Upper lobe of left lung (tissue), 6 donors: ENCODE results near the gene CFAP299. TPM values are rescaled to one million over a fixed set of nuclear protein-coding genes. Genes with fewer than 3 reads are reported as not detected.

ENCODE experiments used
- ATAC-seq, 2 donors: fragments of 200-7000 bp; cut with Tn5 transposase; one replicate each; pipeline ENCODE4 v1.9.1; 2022; ENCODE audit warnings: mild to moderate bottlenecking in 2 of 2, moderate library complexity in 2 of 2; ENCODE audit not compliant: low FRiP score in 2 of 2
- DNase-seq, 2 donors: peaks; one replicate each; pipeline ENCODE4 v3.0.0-alpha.2; 2019 to 2020
- H3K27ac ChIP-seq, 4 donors: fragments of 200-600 bp; sonication (generic); one replicate each; pipeline ENCODE4 v1.5.1; 2016 to 2019
- H3K27me3 ChIP-seq, 4 donors: fragments of 200-600 bp; sonication (generic); one replicate each; pipeline ENCODE4 v1.5.1; 2017 to 2019
- H3K36me3 ChIP-seq, 4 donors: fragments of 200-600 bp; sonication (generic); one replicate each; pipeline ENCODE4 v1.5.1; 2016 to 2019
- H3K4me1 ChIP-seq, 4 donors: fragments of 200-600 bp; sonication (generic); one replicate each; pipeline ENCODE4 v1.5.1; 2018 to 2019
- H3K4me3 ChIP-seq, 4 donors: fragments of 200-600 bp; sonication (generic); one replicate each; pipeline ENCODE4 v1.5.1; 2017 to 2019; ENCODE audit warnings: mild to moderate bottlenecking in 2 of 4, moderate library complexity in 1 of 4
- H3K9me3 ChIP-seq, 4 donors: fragments of 200-600 bp; sonication (generic); one replicate each; pipeline ENCODE4 v1.5.1; 2018 to 2019
- EP300 ChIP-seq, 4 donors: sonication (generic); formaldehyde crosslinking; IDR thresholded peaks; one replicate each; pipeline ENCODE4 v1.5.1; 2017; ENCODE audit warnings: antibody characterized with exemption in 4 of 4, control low read depth in 2 of 4
- POLR2A ChIP-seq, 4 donors: fragments of 450-650 bp; IDR thresholded peaks; one replicate each; pipeline ENCODE4 v1.5.1; 2016 to 2017; ENCODE audit warnings: antibody characterized with exemption in 4 of 4, mild to moderate bottlenecking in 2 of 4
- POLR2AphosphoS5 ChIP-seq, 2 donors: sonication (generic); formaldehyde crosslinking; IDR thresholded peaks; one replicate each; pipeline ENCODE4 v1.5.1; 2017; ENCODE audit warnings: antibody characterized with exemption in 2 of 2
- WGBS, 2 donors: methylation state at CpG; one replicate each; pipeline ENCODE4 v1.1.5; 2017 to 2018; 5-methylcytosine and 5-hydroxymethylcytosine counted together
- total RNA-seq, 6 donors: library from RNA; depleted of rRNA in 4 of 6; stranded (reverse); fragments of >200 nt in 4 of 6; gene quantifications; one replicate each; pipeline versions ENCODE4 v1.1.0 to v1.2.1, GENCODE V29; 2016 to 2021
- TF ChIP-seq, protein P1 (sequence below), 6 experiments: fragments of 450-650 bp in 4 of 6; fragments of 200-600 bp in 2 of 6; sonication (generic) in 2 of 6; IDR thresholded peaks; one replicate each; pipeline ENCODE4 v1.5.1; 2016 to 2019; ENCODE audit warnings: antibody characterized with exemption in 6 of 6
- donor health status: DM: no; HTN: no; CAD: no; lungs with moderate emphysema.
- donor health status: DM: no; HTN: yes; CAD: no; lungs with severe emphysema.

The CFAP299 gene
- total RNA-seq, 6 donors from 2014 or later = 0.46 to 31.6 (median 3.9) TPM

DNA sequence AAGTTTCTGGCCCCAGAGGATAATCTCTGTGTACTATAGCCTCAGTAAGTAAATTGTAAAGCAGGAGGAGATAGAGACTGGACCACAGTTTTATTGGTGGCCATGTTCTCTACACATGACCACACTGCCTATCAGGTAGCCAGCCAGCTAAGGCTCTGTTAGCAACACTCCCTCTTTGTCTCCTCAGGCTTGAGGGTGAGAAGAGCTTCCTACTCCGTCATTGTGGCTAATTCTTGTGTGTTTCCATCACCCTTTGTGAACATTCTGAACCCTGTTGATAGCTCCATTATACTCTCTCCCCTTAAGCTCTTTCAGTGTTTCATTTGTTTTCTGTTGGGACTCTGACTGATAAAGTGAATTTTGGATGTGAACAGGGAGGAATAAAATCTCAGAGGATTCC, 233.4 kb downstream of the CFAP299 start:
- no peak for DNase-seq
- no peaks in the 10 kb centered on the region for H3K27me3 ChIP-seq
- H3K9me3 ChIP-seq = no peaks in the 10 kb centered on the region
- ATAC-seq = no peak
- TF ChIP-seq POLR2AphosphoS5 (IDR thresholded peaks at IDR 0.05) = no peak
- no peak for TF ChIP-seq EP300 (IDR thresholded peaks at IDR 0.05)
- TF ChIP-seq POLR2A (IDR thresholded peaks at IDR 0.05) = no peak
- TF ChIP-seq, protein P1, sequence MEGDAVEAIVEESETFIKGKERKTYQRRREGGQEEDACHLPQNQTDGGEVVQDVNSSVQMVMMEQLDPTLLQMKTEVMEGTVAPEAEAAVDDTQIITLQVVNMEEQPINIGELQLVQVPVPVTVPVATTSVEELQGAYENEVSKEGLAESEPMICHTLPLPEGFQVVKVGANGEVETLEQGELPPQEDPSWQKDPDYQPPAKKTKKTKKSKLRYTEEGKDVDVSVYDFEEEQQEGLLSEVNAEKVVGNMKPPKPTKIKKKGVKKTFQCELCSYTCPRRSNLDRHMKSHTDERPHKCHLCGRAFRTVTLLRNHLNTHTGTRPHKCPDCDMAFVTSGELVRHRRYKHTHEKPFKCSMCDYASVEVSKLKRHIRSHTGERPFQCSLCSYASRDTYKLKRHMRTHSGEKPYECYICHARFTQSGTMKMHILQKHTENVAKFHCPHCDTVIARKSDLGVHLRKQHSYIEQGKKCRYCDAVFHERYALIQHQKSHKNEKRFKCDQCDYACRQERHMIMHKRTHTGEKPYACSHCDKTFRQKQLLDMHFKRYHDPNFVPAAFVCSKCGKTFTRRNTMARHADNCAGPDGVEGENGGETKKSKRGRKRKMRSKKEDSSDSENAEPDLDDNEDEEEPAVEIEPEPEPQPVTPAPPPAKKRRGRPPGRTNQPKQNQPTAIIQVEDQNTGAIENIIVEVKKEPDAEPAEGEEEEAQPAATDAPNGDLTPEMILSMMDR (IDR thresholded peaks at IDR 0.05) = no peak
- no peak overlapping the region for H3K27ac ChIP-seq
- H3K4me1 ChIP-seq = no peaks in the 10 kb centered on the region
- H3K4me3 ChIP-seq = no peak overlapping the region
- 58 to 61% methylated on average over 1 of the region's 1 CpG for WGBS, 2 donors
- no peaks in the 10 kb centered on the region for H3K36me3 ChIP-seq

DNA sequence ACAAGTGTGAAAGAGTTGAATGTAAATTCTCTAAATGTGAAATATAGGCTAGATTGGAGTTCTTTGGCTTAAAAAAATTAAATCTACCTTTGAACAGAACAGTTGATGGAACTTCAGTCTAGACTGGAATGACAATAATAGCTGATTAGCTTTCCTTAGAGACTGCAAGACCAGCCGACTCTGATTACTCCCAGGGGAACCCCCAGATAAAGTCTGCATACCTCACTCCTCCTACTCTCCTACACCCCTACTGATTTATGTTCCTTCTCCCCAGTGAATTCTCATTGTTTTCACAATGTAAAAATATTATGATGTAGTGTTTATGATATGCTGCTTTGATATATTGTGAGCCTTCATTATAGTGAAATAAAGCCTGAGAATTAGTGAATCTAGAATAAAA, 241.3 kb downstream of the CFAP299 start:
- WGBS, 2 donors = 21 to 38% methylated on average over 1 of the region's 1 CpG
- no peak overlapping the region for H3K4me3 ChIP-seq
- H3K36me3 ChIP-seq = no peaks in the 10 kb centered on the region
- no peaks in the 10 kb centered on the region for H3K27me3 ChIP-seq
- TF ChIP-seq EP300 (IDR thresholded peaks at IDR 0.05) (no peak), POLR2A (IDR thresholded peaks at IDR 0.05) (no peak), POLR2AphosphoS5 (IDR thresholded peaks at IDR 0.05) (no peak)
- TF ChIP-seq, protein P1 (IDR thresholded peaks at IDR 0.05) = no peak
- no peak overlapping the region for H3K27ac ChIP-seq
- ATAC-seq (no peak), DNase-seq (no peak)
- no peaks in the 10 kb centered on the region for H3K9me3 ChIP-seq
- no peaks in the 10 kb centered on the region for H3K4me1 ChIP-seq

- WGBS, 2 donors = 71 to 85% methylated on average over 1 of the region's 1 CpG
- no peak for ATAC-seq
- H3K9me3 ChIP-seq = no peaks in the 10 kb centered on the region
- no peak for DNase-seq
- H3K4me1 ChIP-seq = no peaks in the 10 kb centered on the region
- no peak overlapping the region for H3K27ac ChIP-seq
- H3K4me3 ChIP-seq = no peak overlapping the region
- no peaks in the 10 kb centered on the region for H3K27me3 ChIP-seq
- H3K36me3 ChIP-seq = no peaks in the 10 kb centered on the region
- no peak for TF ChIP-seq POLR2A (IDR thresholded peaks at IDR 0.05)
- TF ChIP-seq EP300 (IDR thresholded peaks at IDR 0.05) = no peak
- TF ChIP-seq POLR2AphosphoS5 (IDR thresholded peaks at IDR 0.05) = no peak
- TF ChIP-seq, protein P1 (IDR thresholded peaks at IDR 0.05) = no peak
These were observed 242.5 kb downstream of the CFAP299 start for GRCh38 chr4:80578001-80578400.

GRCh38 chr4:80585542-80585941, 250.0 kb downstream of the CFAP299 start:
- TF ChIP-seq, protein P1 (IDR thresholded peaks at IDR 0.05) = no peak
- TF ChIP-seq POLR2AphosphoS5 (IDR thresholded peaks at IDR 0.05) (no peak), EP300 (IDR thresholded peaks at IDR 0.05) (no peak), POLR2A (IDR thresholded peaks at IDR 0.05) (no peak)

DNA sequence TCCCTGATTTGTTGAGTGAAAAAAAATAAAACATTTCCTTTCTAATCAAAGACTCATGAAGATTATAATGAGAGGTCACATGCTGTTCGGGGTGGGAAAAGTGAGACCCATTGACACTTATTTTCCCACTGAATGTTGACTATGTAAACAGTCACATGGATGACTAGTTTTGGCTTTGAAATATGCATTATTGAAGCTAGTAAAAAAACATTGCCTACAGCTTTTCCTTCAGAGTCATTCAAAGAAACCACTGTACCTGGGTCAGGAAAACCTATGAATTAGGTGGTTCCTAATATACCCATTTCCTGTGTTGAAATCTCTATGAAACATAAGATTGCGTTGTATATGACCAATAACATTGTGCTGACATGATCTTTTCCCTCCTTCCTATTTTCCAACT, 251.2 kb downstream of the CFAP299 start:
- no peak for DNase-seq
- no peak for TF ChIP-seq POLR2A (IDR thresholded peaks at IDR 0.05)
- TF ChIP-seq, protein P1 (IDR thresholded peaks at IDR 0.05) = no peak
- no peak for TF ChIP-seq EP300 (IDR thresholded peaks at IDR 0.05)
- no peak for TF ChIP-seq POLR2AphosphoS5 (IDR thresholded peaks at IDR 0.05)
- WGBS, 2 donors = 67 to 80% methylated on average over 2 of the region's 2 CpGs
- H3K4me3 ChIP-seq = no peak overlapping the region
- no peak overlapping the region for H3K27ac ChIP-seq
- H3K27me3 ChIP-seq = no peaks in the 10 kb centered on the region
- ATAC-seq = no peak
- H3K9me3 ChIP-seq = no peaks in the 10 kb centered on the region
- no peaks in the 10 kb centered on the region for H3K36me3 ChIP-seq
- H3K4me1 ChIP-seq = no peaks in the 10 kb centered on the region

More at GRCh38 chr4:80585542-80585941, 250.0 kb downstream of the CFAP299 start:
- no peaks in the 10 kb centered on the region for H3K4me1 ChIP-seq
- no peak overlapping the region for H3K27ac ChIP-seq
- H3K36me3 ChIP-seq = no peaks in the 10 kb centered on the region
- DNase-seq = no peak
- no peak for ATAC-seq
- no peaks in the 10 kb centered on the region for H3K27me3 ChIP-seq
- H3K9me3 ChIP-seq = no peaks in the 10 kb centered on the region
- no peak overlapping the region for H3K4me3 ChIP-seq
